Vagina (tissue), 2 donors: ENCODE data around the gene FOXL3. TPM values are rescaled to one million over a fixed set of nuclear protein-coding genes. Genes with fewer than 3 reads are reported as not detected.

ENCODE experiments used
- DNase-seq, 2 donors: peaks; one replicate each; pipeline ENCODE4 v3.0.0-alpha.2; 2017; ENCODE audit errors: extremely low spot score in 2 of 2
- H3K27ac ChIP-seq: fragments of 200-600 bp; sonication (generic); one replicate; pipeline ENCODE4 v1.5.1; 2019
- H3K27me3 ChIP-seq: fragments of 200-600 bp; sonication (generic); one replicate; pipeline ENCODE4 v1.5.1; 2019
- H3K36me3 ChIP-seq, 2 donors: fragments of 200-600 bp; sonication (generic); one replicate each; pipeline ENCODE4 v1.5.1; 2017 to 2019
- H3K4me1 ChIP-seq: fragments of 200-600 bp; sonication (generic); one replicate; pipeline ENCODE4 v1.5.1; 2019
- H3K4me3 ChIP-seq, 2 donors: fragments of 200-600 bp; sonication (generic); 1 replicate in 1 of 2; 2 replicates in 1 of 2; pipeline ENCODE4 v1.5.1; 2016 to 2019
- H3K9me3 ChIP-seq: fragments of 200-600 bp; sonication (generic); one replicate; pipeline ENCODE4 v1.5.1; 2019
- POLR2A ChIP-seq, 2 donors: fragments of 450-650 bp; IDR thresholded peaks; one replicate each; pipeline ENCODE4 v1.6.1; 2017; ENCODE audit warnings: antibody characterized with exemption in 2 of 2, mild to moderate bottlenecking in 2 of 2, moderate library complexity in 2 of 2
- POLR2AphosphoS5 ChIP-seq, 2 donors: sonication (generic); formaldehyde crosslinking; IDR thresholded peaks; one replicate each; pipeline ENCODE4 v1.9.0; 2017; ENCODE audit warnings: antibody characterized with exemption in 2 of 2, mild to moderate bottlenecking in 2 of 2, low read depth in 1 of 2; ENCODE audit not compliant: insufficient read depth in 1 of 2
- intact Hi-C: fragments of 100-400 bp; cut with DNase I; formaldehyde crosslinking; loops from one replicate; pipeline ENCODE4 v1.15.1; 2023
- total RNA-seq: library from RNA; depleted of rRNA; stranded (reverse); fragments of >200 nt; gene quantifications from one replicate; pipeline ENCODE4 v1.2.3, GENCODE V29; 2016
- TF ChIP-seq, protein P1 (sequence below), 3 experiments: fragments of 450-650 bp in 2 of 3; fragments of 200-600 bp in 1 of 3; sonication (generic) in 1 of 3; IDR thresholded peaks; one replicate each; pipeline ENCODE4 v1.5.1; 2017 to 2019; ENCODE audit warnings: antibody characterized with exemption in 3 of 3, mild to moderate bottlenecking in 2 of 3, moderate library complexity in 2 of 3

Gene FOXL3
- total RNA-seq, 1 donor from 2014 or later: not detected

DNA sequence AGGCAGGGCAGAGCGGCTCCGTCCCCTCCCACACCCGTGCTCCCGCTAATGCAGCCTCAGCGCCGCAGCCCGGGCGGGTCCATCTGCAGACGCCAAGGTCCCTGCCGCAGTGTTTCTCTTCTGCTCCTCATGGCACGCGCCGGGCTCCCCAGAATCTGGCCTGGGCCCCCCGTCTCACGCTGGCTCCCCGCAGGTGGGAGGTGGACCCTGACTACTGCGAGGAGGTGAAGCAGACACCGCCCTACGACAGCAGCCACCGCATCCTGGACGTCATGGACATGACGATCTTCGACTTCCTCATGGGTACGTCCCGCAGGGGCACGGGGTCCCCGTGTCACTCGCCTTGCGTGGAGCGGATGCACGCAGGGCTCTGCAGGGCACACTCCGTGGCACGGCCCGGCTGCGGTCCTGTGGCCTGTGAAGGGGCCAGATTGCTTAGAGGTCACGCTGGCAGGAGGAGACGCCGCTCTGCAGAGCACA lies 33.5 kb upstream of the FOXL3 start:
- Histone ChIP-seq H3K36me3 (peaks cover 0 to 25% of the 10 kb centered on the region in 2 donors), H3K27ac (no peak overlapping the region), H3K9me3 (no peaks in the 10 kb centered on the region), H3K4me1 (no peaks in the 10 kb centered on the region), H3K27me3 (no peaks in the 10 kb centered on the region), H3K4me3 (no peak overlapping the region)
- intact Hi-C loops: no loop called here
- no peak for DNase-seq
- TF ChIP-seq POLR2A (IDR thresholded peaks at IDR 0.05) (no peak), POLR2AphosphoS5 (IDR thresholded peaks at IDR 0.05; ENCODE audit: insufficient read depth in 1 of 2, low read depth in 1 of 2) (no peak)
- TF ChIP-seq, protein P1, sequence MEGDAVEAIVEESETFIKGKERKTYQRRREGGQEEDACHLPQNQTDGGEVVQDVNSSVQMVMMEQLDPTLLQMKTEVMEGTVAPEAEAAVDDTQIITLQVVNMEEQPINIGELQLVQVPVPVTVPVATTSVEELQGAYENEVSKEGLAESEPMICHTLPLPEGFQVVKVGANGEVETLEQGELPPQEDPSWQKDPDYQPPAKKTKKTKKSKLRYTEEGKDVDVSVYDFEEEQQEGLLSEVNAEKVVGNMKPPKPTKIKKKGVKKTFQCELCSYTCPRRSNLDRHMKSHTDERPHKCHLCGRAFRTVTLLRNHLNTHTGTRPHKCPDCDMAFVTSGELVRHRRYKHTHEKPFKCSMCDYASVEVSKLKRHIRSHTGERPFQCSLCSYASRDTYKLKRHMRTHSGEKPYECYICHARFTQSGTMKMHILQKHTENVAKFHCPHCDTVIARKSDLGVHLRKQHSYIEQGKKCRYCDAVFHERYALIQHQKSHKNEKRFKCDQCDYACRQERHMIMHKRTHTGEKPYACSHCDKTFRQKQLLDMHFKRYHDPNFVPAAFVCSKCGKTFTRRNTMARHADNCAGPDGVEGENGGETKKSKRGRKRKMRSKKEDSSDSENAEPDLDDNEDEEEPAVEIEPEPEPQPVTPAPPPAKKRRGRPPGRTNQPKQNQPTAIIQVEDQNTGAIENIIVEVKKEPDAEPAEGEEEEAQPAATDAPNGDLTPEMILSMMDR (IDR thresholded peaks at IDR 0.05): no peak

- TF ChIP-seq POLR2AphosphoS5 (IDR thresholded peaks at IDR 0.05; ENCODE audit: insufficient read depth in 1 of 2, low read depth in 1 of 2) (no peak), POLR2A (IDR thresholded peaks at IDR 0.05) (no peak)
- TF ChIP-seq, protein P1 (IDR thresholded peaks at IDR 0.05): no peak
- H3K36me3 ChIP-seq: peaks cover 0 to 25% of the 10 kb centered on the region in 2 donors
- intact Hi-C loops: no loop called here
Observed at GRCh38 chr7:256981-257646, 32.9 kb upstream of the FOXL3 start.

DNA sequence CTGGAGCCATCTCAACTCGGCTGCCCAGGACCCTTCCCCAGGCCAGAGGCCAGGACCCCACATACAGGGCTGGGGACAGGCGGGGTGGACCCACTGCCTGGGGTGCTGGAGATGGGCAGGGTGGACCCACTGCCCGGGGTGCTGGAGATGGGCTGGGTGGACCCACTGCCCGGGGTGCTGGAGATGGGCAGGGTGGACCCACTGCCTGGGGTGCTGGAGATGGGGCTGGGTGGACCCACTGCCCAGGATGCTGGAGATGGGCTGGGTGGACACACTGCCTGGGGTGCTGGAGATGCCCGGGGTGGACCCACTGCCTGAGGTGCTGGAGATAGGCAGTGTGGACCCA lies 32.4 kb upstream of the FOXL3 start:
- Histone ChIP-seq H3K4me3 (no peak overlapping the region), H3K27me3 (no peaks in the 10 kb centered on the region), H3K27ac (no peak overlapping the region), H3K4me1 (no peaks in the 10 kb centered on the region), H3K9me3 (no peaks in the 10 kb centered on the region), H3K36me3 (peaks cover 0 to 25% of the 10 kb centered on the region in 2 donors)
- TF ChIP-seq POLR2A (IDR thresholded peaks at IDR 0.05) (no peak), POLR2AphosphoS5 (IDR thresholded peaks at IDR 0.05; ENCODE audit: insufficient read depth in 1 of 2, low read depth in 1 of 2) (no peak)
- TF ChIP-seq, protein P1 (IDR thresholded peaks at IDR 0.05): no peak
- intact Hi-C loops: no loop called here
- DNase-seq: no peak

More at GRCh38 chr7:256981-257646, 32.9 kb upstream of the FOXL3 start:
- Histone ChIP-seq H3K27ac (no peak overlapping the region), H3K4me1 (no peaks in the 10 kb centered on the region), H3K9me3 (no peaks in the 10 kb centered on the region), H3K27me3 (no peaks in the 10 kb centered on the region), H3K4me3 (no peak overlapping the region)
- DNase-seq: no peak

DNA sequence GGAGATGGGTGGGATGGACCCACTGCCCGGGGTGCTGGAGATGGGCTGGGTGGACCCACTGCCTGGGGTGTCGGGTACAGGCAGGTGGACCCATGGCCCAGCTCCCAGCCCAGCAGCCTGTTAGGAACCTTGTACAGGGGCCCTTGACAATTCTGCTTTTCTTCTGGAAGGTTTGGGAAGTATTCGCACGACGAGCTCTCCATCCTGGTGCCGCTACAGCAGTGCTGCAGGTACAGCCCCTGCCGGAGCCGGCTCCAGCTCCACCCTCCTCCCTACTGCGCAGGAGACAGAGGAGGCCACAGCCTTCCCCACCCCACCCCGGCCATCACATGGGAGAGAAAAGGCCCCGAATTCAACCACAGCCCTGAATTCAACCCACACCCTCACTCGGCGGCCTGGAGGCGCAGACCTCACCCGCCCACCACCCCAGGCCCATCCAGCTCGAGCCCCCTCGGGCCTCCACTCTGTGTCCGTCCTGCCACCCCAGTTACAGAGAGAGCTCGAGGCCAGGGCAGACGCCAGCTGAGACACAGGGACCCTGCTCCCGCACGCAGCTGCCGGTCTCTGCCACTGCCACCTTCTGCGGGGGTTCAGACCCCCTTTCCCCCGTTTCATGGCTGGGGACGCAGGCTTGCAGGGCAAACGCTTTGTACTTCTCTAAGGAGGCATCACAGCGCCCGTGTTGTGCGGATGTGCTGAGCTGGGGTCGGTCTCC lies 31.3 kb upstream of the FOXL3 start:
- TF ChIP-seq POLR2AphosphoS5 (IDR thresholded peaks at IDR 0.05; ENCODE audit: insufficient read depth in 1 of 2, low read depth in 1 of 2) (no peak), POLR2A (IDR thresholded peaks at IDR 0.05) (no peak)
- TF ChIP-seq, protein P1 (IDR thresholded peaks at IDR 0.05): no peak
- H3K27ac ChIP-seq: no peak overlapping the region
- H3K27me3 ChIP-seq: no peaks in the 10 kb centered on the region
- peaks cover 0 to 25% of the 10 kb centered on the region in 2 donors for H3K36me3 ChIP-seq
- H3K4me1 ChIP-seq: no peaks in the 10 kb centered on the region
- no peak overlapping the region for H3K4me3 ChIP-seq
- H3K9me3 ChIP-seq: no peaks in the 10 kb centered on the region
- intact Hi-C loops: no loop called here
- no peak for DNase-seq

DNA sequence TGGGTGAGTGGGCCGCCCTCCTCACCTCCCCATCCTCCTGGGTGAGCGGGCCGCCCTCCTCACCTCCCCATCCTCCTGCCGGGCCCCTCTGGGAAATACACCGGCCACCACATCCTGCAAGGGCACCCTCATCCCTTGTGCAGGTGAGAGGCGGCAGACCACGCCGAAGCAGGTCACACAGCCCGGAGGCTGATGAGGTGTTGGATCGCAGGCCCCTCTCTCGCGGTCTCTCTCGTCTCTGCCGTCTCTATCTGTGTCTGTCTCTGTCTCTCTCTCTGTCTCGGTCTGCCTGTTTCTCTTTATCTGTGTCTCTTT lies 30.8 kb upstream of the FOXL3 start:
- H3K36me3 ChIP-seq: peaks cover 0 to 25% of the 10 kb centered on the region in 2 donors
- H3K9me3 ChIP-seq: no peaks in the 10 kb centered on the region
- H3K4me3 ChIP-seq: no peak overlapping the region
- H3K27me3 ChIP-seq: no peaks in the 10 kb centered on the region
- no peak for DNase-seq
- no peaks in the 10 kb centered on the region for H3K4me1 ChIP-seq
- intact Hi-C loops: no loop called here
- TF ChIP-seq POLR2A (IDR thresholded peaks at IDR 0.05) (no peak), POLR2AphosphoS5 (IDR thresholded peaks at IDR 0.05; ENCODE audit: insufficient read depth in 1 of 2, low read depth in 1 of 2) (no peak)
- TF ChIP-seq, protein P1 (IDR thresholded peaks at IDR 0.05): no peak
- H3K27ac ChIP-seq: no peak overlapping the region
